C1 segment of cervical spinal cord (tissue), 14 donors: ENCODE data around the gene TLR10.

ENCODE experiments used
- DNase-seq, 14 donors: peaks; one replicate each; lab custom pipeline; 2025; lab: John Stamatoyannopoulos, UW

Gene TLR10

GRCh38 chr4:38765382-38765781 is 17.4 kb downstream of the TLR10 start:
- no peak for DNase-seq

GRCh38 chr4:38764277-38764676 is 18.5 kb downstream of the TLR10 start:
- DNase-seq = no peak

GRCh38 chr4:38762560-38762959 is 20.2 kb downstream of the TLR10 start:
- DNase-seq = no peak

GRCh38 chr4:38759790-38760122 is 23.0 kb downstream of the TLR10 start:
- DNase-seq = no peak

- peak in 13 of 14 donors; percentile 13 to 88 (median 78) for DNase-seq
Measured at GRCh38 chr4:38759113-38759789, 23.5 kb downstream of the TLR10 start.

GRCh38 chr4:38757945-38758600 is 24.7 kb downstream of the TLR10 start:
- no peak for DNase-seq

GRCh38 chr4:38752941-38753806 is 29.6 kb downstream of the TLR10 start:
- DNase-seq = peak in 5 of 14 donors; percentile 16 to 31 (median 24)

- DNase-seq = no peak
Measured at GRCh38 chr4:38752372-38752940, 30.3 kb downstream of the TLR10 start.

- DNase-seq = no peak
Measured at GRCh38 chr4:38751341-38752010, 31.3 kb downstream of the TLR10 start.

- DNase-seq = no peak
Measured at GRCh38 chr4:38749336-38749735, 33.5 kb downstream of the TLR10 start.

- DNase-seq = no peak
Measured at GRCh38 chr4:38747629-38748028, 35.2 kb downstream of the TLR10 start.

GRCh38 chr4:38745881-38746280 is 36.9 kb downstream of the TLR10 start:
- DNase-seq = no peak

- peak in 1 of 14 donors; percentile 4 for DNase-seq
Measured at GRCh38 chr4:38743866-38744265, 38.9 kb downstream of the TLR10 start.

GRCh38 chr4:38740303-38740702 is 42.5 kb downstream of the TLR10 start:
- DNase-seq = no peak

- no peak for DNase-seq
Measured at GRCh38 chr4:38738940-38739803, 43.6 kb downstream of the TLR10 start.

- DNase-seq = no peak
Measured at GRCh38 chr4:38735870-38736269, 46.9 kb downstream of the TLR10 start.

- no peak for DNase-seq
Measured at GRCh38 chr4:38734911-38735310, 47.9 kb downstream of the TLR10 start.

GRCh38 chr4:38734446-38734845 is 48.3 kb downstream of the TLR10 start:
- no peak for DNase-seq

- DNase-seq = no peak
Measured at GRCh38 chr4:38733663-38734062, 49.1 kb downstream of the TLR10 start.

- DNase-seq = peak in 11 of 14 donors; percentile 7 to 81 (median 44)
Measured at GRCh38 chr4:38730830-38731646, 51.8 kb downstream of the TLR10 start.
